GM18511 (cell line): ENCODE data around the gene STK17B.

Source experiments
- ATAC-seq: cut with Tn5 transposase; IDR thresholded peaks from one replicate; pipeline ENCODE4 v1.9.1; 2021; ENCODE audit warnings: mild to moderate bottlenecking, moderate library complexity; ENCODE audit not compliant: unreplicated experiment

Gene STK17B

GRCh38 chr2:196184921-196185320, 13.5 kb upstream of the STK17B start:
- no peak for ATAC-seq

GRCh38 chr2:196183528-196184231, 12.3 kb upstream of the STK17B start:
- no peak for ATAC-seq

GRCh38 chr2:196183172-196183473, 11.7 kb upstream of the STK17B start:
- peak; percentile 28 for ATAC-seq

GRCh38 chr2:196182439-196183171, 11.2 kb upstream of the STK17B start:
- peak; percentile 93 for ATAC-seq

- ATAC-seq: no peak
These were observed 10.1 kb upstream of the STK17B start for GRCh38 chr2:196181484-196181883.

- ATAC-seq: no peak
These were observed 5.7 kb upstream of the STK17B start for GRCh38 chr2:196177124-196177523.

- peak; percentile 69 for ATAC-seq
These were observed 4.9 kb upstream of the STK17B start for GRCh38 chr2:196176142-196176738.

GRCh38 chr2:196174404-196174803, 3.0 kb upstream of the STK17B start:
- no peak for ATAC-seq

- ATAC-seq: no peak
These were observed 2.1 kb upstream of the STK17B start for GRCh38 chr2:196173505-196173904.

GRCh38 chr2:196172951-196173350, 1.6 kb upstream of the STK17B start:
- ATAC-seq: no peak

- ATAC-seq: no peak
These were observed 568 bp upstream of the STK17B start for GRCh38 chr2:196171946-196172345.

GRCh38 chr2:196170606-196171247, 651 bp downstream of the STK17B start:
- ATAC-seq: peak; percentile 12

- ATAC-seq: peak; percentile 28
These were observed 1.2 kb downstream of the STK17B start for GRCh38 chr2:196170213-196170605.

- no peak for ATAC-seq
These were observed 1.9 kb downstream of the STK17B start for GRCh38 chr2:196169516-196169915.

- ATAC-seq: no peak
These were observed 3.2 kb downstream of the STK17B start for GRCh38 chr2:196168181-196168580.

- no peak for ATAC-seq
These were observed 3.7 kb downstream of the STK17B start for GRCh38 chr2:196167666-196168065.

- peak; percentile 9 for ATAC-seq
These were observed 4.5 kb downstream of the STK17B start for GRCh38 chr2:196166876-196167275.

- no peak for ATAC-seq
These were observed 6.4 kb downstream of the STK17B start for GRCh38 chr2:196165016-196165415.

GRCh38 chr2:196163285-196163684, 8.1 kb downstream of the STK17B start:
- no peak for ATAC-seq

- no peak for ATAC-seq
These were observed 8.7 kb downstream of the STK17B start for GRCh38 chr2:196162586-196163175.

GRCh38 chr2:196160946-196161345, 10.4 kb downstream of the STK17B start:
- no peak for ATAC-seq
